ENCODE results near the gene UGT1A8. TPM values are rescaled to one million over a fixed set of nuclear protein-coding genes. Genes with fewer than 3 reads are reported as not detected.

UGT1A8 gene
- total RNA-seq, 1 experiment from 2014 or later: not detected

DNA sequence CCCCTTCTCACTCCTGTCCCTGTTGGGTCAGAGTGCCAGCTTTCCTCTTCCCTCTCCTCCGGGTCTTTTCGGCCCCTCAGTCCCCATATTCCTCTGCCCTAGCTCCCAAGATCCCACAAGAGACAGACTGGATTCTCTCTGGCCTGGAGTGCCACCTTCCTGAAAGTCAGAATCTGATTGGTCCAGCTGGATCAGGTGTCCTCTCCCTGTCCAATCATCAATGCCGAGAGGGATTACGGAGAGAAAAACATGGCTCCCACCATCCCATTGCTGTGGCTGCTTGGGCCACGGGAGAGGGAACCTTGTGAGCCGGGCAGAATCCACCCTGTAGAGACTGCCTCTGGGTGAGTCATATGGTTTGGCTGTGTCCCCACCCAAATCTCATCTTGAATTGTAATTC lies 158.0 kb downstream of the UGT1A8 start:
- Histone ChIP-seq H3K4me3 (replicated peaks in 1 of 2; ENCODE audit: low read depth in 1 of 2, low read length in 2 of 2) (no peak overlapping the region), H3K4me1 (ENCODE audit: control insufficient read depth in 1 of 2, insufficient read depth in 2 of 2, low read length in 2 of 2) (no peaks in the 10 kb centered on the region), H3K36me3 (ENCODE audit: control insufficient read depth in 1 of 2, insufficient read depth in 2 of 2, low read length in 2 of 2) (no peaks in the 10 kb centered on the region), H3K4me2 (ENCODE audit: low read length) (no peak overlapping the region), H3K27ac (ENCODE audit: low read depth, low read length) (no peak overlapping the region), H3K9me2 (ENCODE audit: insufficient read depth) (no peaks in the 10 kb centered on the region), H3K79me2 (ENCODE audit: insufficient read depth, low read length) (no peaks in the 10 kb centered on the region), H3K27me3 (ENCODE audit: insufficient read depth, low read length) (no peaks in the 10 kb centered on the region), H3K9ac (ENCODE audit: low read length) (no peak overlapping the region), H2AFZ (ENCODE audit: low read depth, low read length, poor library complexity, severe bottlenecking) (no peak overlapping the region), H3K9me3 (ENCODE audit: control insufficient read depth in 1 of 2, insufficient read depth in 1 of 2, low read depth in 1 of 2, low read length in 2 of 2) (no peaks in the 10 kb centered on the region), H4K20me1 (ENCODE audit: insufficient read depth) (no peaks in the 10 kb centered on the region)
- DNase-seq (ENCODE audit: low read depth, low spot score): no peak
- ChIA-PET CTCF (no interaction called here), RAD21 (ENCODE audit: low non-redundant PET in 1 of 2, low total read pairs in 2 of 2, uncharacterized antibody in 2 of 2, unreplicated experiment in 2 of 2) (no interaction called here), POLR2A (no interaction called here)
- BruUV-seq (replicated peaks): no TSS peak
- no peak for TF ChIP-seq FOSL1 (IDR thresholded peaks at IDR 0.05; ENCODE audit: low read depth)
- TF ChIP-seq ELF1 (IDR thresholded peaks at IDR 0.05; ENCODE audit: borderline replicate concordance, low read depth): no peak
- TF ChIP-seq, protein P1, sequence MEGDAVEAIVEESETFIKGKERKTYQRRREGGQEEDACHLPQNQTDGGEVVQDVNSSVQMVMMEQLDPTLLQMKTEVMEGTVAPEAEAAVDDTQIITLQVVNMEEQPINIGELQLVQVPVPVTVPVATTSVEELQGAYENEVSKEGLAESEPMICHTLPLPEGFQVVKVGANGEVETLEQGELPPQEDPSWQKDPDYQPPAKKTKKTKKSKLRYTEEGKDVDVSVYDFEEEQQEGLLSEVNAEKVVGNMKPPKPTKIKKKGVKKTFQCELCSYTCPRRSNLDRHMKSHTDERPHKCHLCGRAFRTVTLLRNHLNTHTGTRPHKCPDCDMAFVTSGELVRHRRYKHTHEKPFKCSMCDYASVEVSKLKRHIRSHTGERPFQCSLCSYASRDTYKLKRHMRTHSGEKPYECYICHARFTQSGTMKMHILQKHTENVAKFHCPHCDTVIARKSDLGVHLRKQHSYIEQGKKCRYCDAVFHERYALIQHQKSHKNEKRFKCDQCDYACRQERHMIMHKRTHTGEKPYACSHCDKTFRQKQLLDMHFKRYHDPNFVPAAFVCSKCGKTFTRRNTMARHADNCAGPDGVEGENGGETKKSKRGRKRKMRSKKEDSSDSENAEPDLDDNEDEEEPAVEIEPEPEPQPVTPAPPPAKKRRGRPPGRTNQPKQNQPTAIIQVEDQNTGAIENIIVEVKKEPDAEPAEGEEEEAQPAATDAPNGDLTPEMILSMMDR (IDR thresholded peaks at IDR 0.05 in 2 of 3, conservative IDR thresholded peaks at IDR 0.05 in 1 of 3; ENCODE audit: borderline replicate concordance in 1 of 3, insufficient read depth in 1 of 3, low read depth in 2 of 3, low read length in 2 of 3): no peak
- TF ChIP-seq, protein P2, sequence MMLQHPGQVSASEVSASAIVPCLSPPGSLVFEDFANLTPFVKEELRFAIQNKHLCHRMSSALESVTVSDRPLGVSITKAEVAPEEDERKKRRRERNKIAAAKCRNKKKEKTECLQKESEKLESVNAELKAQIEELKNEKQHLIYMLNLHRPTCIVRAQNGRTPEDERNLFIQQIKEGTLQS (IDR thresholded peaks at IDR 0.05): no peak
- intact Hi-C loops (cut with micrococcal nuclease): no loop called here
- no peak for ATAC-seq

DNA sequence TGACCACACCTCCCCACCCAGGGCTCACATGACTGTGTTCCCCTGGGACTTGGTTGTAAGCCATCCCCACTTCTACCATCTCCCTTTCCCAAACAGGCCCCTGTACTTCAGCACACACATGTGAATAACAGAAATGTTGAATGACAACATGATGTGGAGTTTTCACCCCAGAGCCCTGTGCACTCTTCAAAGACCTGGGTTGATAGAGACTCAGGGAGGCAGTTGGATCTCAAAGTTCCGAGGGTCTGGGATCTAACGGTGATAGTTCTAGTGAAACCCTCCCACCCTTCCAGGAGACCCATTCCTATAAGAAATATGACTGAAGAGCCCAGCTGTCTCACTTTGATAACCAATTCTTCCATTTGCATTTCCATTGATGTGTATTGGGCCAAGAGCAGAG lies 160.6 kb downstream of the UGT1A8 start, which contains the start of gene MROH2A:
TSS of gene MROH2A (plus strand) at position 301 of the 400 bp plus-strand sequence. CDS start 1,029 bp downstream, outside the sequence.
- Histone ChIP-seq H3K27me3 (ENCODE audit: insufficient read depth, low read length) (no peaks in the 10 kb centered on the region), H2AFZ (ENCODE audit: low read depth, low read length, poor library complexity, severe bottlenecking) (no peak within 1 kb of the TSS), H3K4me1 (ENCODE audit: control insufficient read depth in 1 of 2, insufficient read depth in 2 of 2, low read length in 2 of 2) (no peaks in the 10 kb centered on the region), H3K9me3 (ENCODE audit: control insufficient read depth in 1 of 2, insufficient read depth in 1 of 2, low read depth in 1 of 2, low read length in 2 of 2) (no peaks in the 10 kb centered on the region), H3K9me2 (ENCODE audit: insufficient read depth) (no peaks in the 10 kb centered on the region), H4K20me1 (ENCODE audit: insufficient read depth) (no peaks in the 10 kb centered on the region), H3K4me2 (ENCODE audit: low read length) (no peak within 1 kb of the TSS), H3K27ac (ENCODE audit: low read depth, low read length) (no peak within 1 kb of the TSS), H3K36me3 (ENCODE audit: control insufficient read depth in 1 of 2, insufficient read depth in 2 of 2, low read length in 2 of 2) (no peaks in the 10 kb centered on the region), H3K79me2 (ENCODE audit: insufficient read depth, low read length) (no peaks in the 10 kb centered on the region), H3K4me3 (replicated peaks in 1 of 2; ENCODE audit: low read depth in 1 of 2, low read length in 2 of 2) (no peak within 1 kb of the TSS), H3K9ac (ENCODE audit: low read length) (no peak within 1 kb of the TSS)
- ATAC-seq (no peak), DNase-seq (ENCODE audit: low read depth, low spot score) (no peak)
- BruUV-seq (replicated peaks): no TSS peak
- ChIA-PET RAD21 (ENCODE audit: low non-redundant PET in 1 of 2, low total read pairs in 2 of 2, uncharacterized antibody in 2 of 2, unreplicated experiment in 2 of 2) (no interaction called here), POLR2A (no interaction called here), CTCF (no interaction called here)
- no peak for TF ChIP-seq POLR2A (IDR thresholded peaks at IDR 0.05; ENCODE audit: borderline replicate concordance, extremely low read depth, insufficient read depth, insufficient read length)
- intact Hi-C loops (cut with micrococcal nuclease): no loop called here
